Duodenal mucosa (tissue), 2 donors: Measurements from ENCODE around the gene ITIH4.
A peak's percentile ranks its signal among the peaks of the same experiment; 100 is the strongest.

Experiments
- H3K27ac ChIP-seq: one replicate; pipeline ENCODE4 v1.7.0; 2013; ENCODE audit warnings: low read depth, low read length
- H3K27me3 ChIP-seq, 2 donors: one replicate each; pipeline ENCODE4 v1.7.0; 2013; ENCODE audit warnings: low read length in 2 of 2, control low read depth in 1 of 2; ENCODE audit not compliant: insufficient read depth in 2 of 2, control insufficient read depth in 1 of 2
- H3K36me3 ChIP-seq, 2 donors: one replicate each; pipeline ENCODE4 v1.7.0; 2013; ENCODE audit warnings: low read length in 2 of 2, control low read depth in 1 of 2; ENCODE audit not compliant: insufficient read depth in 2 of 2, control insufficient read depth in 1 of 2
- H3K4me1 ChIP-seq, 2 donors: one replicate each; pipeline ENCODE4 v1.7.0; 2013; ENCODE audit warnings: low read length in 2 of 2, control low read depth in 1 of 2; ENCODE audit not compliant: insufficient read depth in 2 of 2, control insufficient read depth in 1 of 2
- H3K4me3 ChIP-seq, 2 donors: one replicate each; pipeline ENCODE4 v1.7.0; 2013; ENCODE audit warnings: low read length in 2 of 2, low read depth in 1 of 2
- H3K9ac ChIP-seq, 2 donors: one replicate each; pipeline ENCODE4 v1.7.0; 2013; ENCODE audit warnings: low read length in 2 of 2, low read depth in 1 of 2
- H3K9me3 ChIP-seq, 2 donors: one replicate each; pipeline ENCODE4 v1.7.0; 2013; ENCODE audit warnings: low read length in 2 of 2, control low read depth in 1 of 2; ENCODE audit not compliant: control insufficient read depth in 1 of 2

The ITIH4 gene

DNA sequence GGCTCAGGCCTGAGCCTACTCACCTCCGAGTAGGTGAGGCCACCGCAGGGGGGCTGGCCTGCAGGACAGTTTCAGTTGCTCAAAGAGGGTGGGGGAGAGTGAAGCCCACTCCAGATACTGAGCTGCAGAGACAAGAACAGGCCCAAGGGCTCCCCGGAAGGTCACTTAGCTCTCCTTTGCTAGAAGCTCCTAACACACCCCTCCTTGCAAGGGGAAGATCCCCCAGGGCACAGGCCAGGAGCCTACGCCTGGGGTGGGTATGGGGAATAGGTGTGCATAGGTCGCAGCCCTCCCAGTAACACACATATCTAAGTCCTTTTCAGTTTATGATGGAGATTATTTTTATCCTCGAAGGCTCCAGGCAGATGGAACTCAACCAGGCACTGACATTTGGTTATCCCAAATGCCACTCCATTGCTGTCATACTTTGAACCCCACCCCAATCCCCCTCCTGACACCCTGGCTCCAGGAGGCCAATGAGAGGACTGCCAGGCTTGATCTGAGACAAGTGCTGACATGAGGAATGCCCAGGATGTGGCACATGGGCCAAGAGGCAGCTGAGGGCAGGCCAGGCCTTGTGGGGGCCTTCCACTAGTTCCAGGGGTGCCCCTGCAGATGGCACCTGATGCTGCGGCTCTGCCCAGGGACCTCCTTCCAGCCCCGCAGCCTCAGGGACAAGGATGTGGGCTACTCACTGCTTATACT, 5.4 kb upstream of the ITIH4 start:
- H3K9me3 ChIP-seq = no peaks in the 10 kb centered on the region
- no peak overlapping the region for H3K9ac ChIP-seq
- H3K27me3 ChIP-seq = no peaks in the 10 kb centered on the region
- peaks cover 0 to 7% of the 10 kb centered on the region in 2 donors for H3K4me1 ChIP-seq
- H3K36me3 ChIP-seq = peaks cover 0 to 9% of the 10 kb centered on the region in 2 donors
- H3K4me3 ChIP-seq = no peak overlapping the region
- no peak overlapping the region for H3K27ac ChIP-seq

DNA sequence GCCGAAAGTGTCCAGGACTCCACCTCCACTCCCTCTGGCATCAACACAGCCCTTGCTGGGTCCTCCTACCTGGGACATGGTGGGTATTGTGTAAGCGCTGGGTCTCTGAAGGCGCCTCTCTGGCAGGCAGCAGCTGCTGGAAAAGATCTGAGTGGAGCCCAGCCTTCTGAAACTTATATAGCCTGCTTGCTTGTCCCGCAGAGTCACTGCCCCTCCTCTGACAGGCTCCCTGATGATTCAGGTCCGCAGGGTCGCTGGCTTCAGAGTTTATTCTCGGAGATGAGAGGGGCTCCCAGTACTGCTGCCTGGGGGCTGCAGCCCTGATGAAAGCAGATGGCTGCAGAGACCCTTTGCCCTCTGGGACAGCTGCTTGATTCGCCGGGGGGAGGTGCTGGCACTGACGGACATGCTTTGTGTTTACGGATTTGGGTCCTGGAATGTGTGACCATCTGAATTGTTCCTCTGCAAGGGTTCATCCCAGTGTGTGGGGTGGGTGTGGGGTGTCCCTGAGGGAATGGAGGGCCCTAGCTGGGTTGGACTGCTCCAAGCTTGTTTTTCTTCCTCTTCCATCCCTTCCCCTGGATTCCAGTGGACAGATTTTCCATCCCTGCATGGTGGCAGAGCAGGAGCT, 4.5 kb upstream of the ITIH4 start, which contains the start of gene MUSTN1:
Gene MUSTN1, minus strand, starts transcription at position 149 of the 631 bp plus-strand sequence. Its CDS starts 71 bp downstream, at position 78.
- H3K27me3 ChIP-seq = no peaks in the 10 kb centered on the region
- H3K27ac ChIP-seq = no peak within 1 kb of the TSS
- H3K9ac ChIP-seq = no peak within 1 kb of the TSS
- H3K36me3 ChIP-seq = peaks cover 0 to 3% of the 10 kb centered on the region in 2 donors
- H3K4me3 ChIP-seq = no peak within 1 kb of the TSS
- H3K9me3 ChIP-seq = no peaks in the 10 kb centered on the region
- H3K4me1 ChIP-seq = peaks cover 0 to 7% of the 10 kb centered on the region in 2 donors

DNA sequence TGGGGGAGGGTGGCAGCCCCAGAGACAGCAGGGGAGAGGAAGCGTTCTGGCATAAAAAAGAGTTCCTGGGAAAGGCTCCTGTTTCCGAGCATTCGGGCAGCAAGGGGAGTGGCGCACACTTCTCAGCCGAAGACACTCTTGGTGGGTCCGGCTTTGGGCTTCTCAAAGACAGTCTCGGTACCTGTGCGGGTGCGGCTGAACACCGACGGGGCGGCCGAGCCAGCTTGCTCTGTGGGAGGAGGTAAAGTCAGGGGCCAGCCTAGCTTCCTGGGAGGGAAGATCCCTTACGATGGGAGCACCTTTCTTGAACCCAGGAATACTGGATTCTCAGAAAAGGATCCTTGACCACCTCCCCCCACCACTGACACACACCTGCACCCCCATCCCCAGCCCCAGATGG, 2.7 kb upstream of the ITIH4 start:
- Histone ChIP-seq H3K4me1 (peaks cover 0 to 7% of the 10 kb centered on the region in 2 donors), H3K27me3 (no peaks in the 10 kb centered on the region), H3K9me3 (no peaks in the 10 kb centered on the region), H3K9ac (no peak overlapping the region), H3K4me3 (no peak overlapping the region), H3K36me3 (peaks cover 0 to 3% of the 10 kb centered on the region in 2 donors), H3K27ac (no peak overlapping the region)

DNA sequence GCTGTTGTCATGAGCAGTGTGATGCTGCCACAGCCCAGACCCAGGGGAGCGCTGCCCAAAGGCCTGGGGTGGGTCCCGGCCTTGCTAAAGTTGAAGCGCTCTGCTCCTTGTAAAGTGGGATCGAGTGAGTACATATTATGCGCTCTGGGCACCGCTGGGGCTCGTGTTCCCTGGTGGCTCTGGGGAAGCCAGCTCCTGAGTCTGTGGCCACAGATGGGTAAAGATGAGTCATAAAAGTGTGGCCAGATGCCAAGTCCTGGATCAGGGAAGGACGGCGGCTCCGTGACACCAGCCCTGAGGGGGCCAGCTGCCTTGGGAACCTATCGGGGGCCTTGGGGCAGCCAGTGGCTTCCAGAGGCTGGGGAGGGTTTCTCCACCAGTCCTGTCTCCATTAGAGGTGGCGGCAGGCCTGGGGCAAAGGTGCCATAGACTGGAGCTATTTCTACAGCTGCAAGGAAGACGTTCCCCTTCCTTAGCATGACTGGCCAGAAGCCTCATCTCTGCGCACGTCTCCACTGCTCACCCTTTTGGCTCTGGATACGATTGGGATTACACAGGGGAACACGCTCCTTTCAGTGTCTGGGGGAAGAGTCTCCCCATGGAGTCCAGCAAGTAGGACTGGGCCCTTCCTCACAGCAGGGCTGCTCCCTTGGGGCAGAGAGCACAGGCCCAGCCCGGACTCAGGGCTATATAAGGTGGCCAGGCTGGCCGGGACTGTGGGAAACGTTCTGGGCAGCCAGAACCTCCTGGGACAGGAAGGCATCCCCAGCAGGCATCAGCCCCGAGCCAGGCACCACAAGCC, 1.2 kb upstream of the ITIH4 start:
- H3K9me3 ChIP-seq = no peaks in the 10 kb centered on the region
- no peak overlapping the region for H3K9ac ChIP-seq
- peaks cover 0 to 7% of the 10 kb centered on the region in 2 donors for H3K4me1 ChIP-seq
- no peaks in the 10 kb centered on the region for H3K27me3 ChIP-seq
- no peak overlapping the region for H3K27ac ChIP-seq
- peaks cover 0 to 3% of the 10 kb centered on the region in 2 donors for H3K36me3 ChIP-seq
- H3K4me3 ChIP-seq = no peak overlapping the region

DNA sequence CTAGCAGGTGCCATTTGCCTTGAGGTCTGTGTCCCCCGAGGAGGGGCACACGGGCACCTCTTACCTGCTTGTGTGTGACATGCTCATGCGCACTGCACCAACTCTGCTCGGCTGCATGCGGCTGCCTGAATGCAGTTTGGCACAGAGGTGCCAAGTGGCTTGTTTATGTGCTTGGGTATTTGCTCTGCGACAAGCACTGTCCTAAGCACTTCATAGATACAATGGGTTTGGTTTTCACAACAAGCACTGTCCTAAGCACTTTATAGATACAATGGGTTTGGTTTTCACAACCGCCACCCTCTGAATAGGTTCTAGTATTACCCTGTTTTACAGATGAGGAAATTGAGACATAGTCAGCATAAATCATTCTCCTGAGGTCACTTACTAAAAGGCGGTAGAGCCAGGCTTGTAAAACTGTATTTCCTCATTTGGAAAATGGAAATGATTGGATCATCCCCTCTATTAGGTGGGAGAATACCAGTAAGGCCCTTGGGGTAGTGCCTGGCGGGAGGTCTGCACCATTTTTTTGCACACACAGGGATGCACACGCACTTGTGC, 487 bp downstream of the ITIH4 start:
- H3K27me3 ChIP-seq = no peaks in the 10 kb centered on the region
- no peak overlapping the region for H3K27ac ChIP-seq
- H3K4me1 ChIP-seq = peaks cover 0 to 7% of the 10 kb centered on the region in 2 donors
- no peak overlapping the region for H3K4me3 ChIP-seq
- no peaks in the 10 kb centered on the region for H3K9me3 ChIP-seq
- no peaks in the 10 kb centered on the region for H3K36me3 ChIP-seq
- H3K9ac ChIP-seq = no peak overlapping the region

DNA sequence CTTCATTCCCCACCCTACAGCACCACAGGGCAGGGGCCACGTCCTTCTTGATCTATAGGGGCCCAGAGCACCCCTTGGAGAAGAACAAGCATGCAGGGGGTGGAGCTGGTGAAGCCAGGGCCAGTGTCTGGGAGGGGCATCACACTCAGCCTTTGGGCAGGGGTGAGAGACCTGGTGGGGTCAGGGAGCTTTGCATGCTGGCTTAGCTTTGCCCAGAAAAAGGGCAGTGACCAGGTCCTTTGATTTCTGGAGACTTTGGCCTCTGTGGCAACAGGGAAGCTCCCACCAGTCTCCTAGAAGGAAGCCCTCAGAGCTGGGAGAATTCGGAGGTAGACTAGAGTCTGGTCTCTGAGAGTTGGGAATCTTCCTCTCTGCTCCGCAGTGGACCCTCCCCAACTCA, 990 bp downstream of the ITIH4 start:
- H3K9ac ChIP-seq = no peak overlapping the region
- H3K27me3 ChIP-seq = no peaks in the 10 kb centered on the region
- H3K4me3 ChIP-seq = no peak overlapping the region
- no peak overlapping the region for H3K27ac ChIP-seq
- no peaks in the 10 kb centered on the region for H3K9me3 ChIP-seq
- H3K4me1 ChIP-seq = peaks cover 0 to 7% of the 10 kb centered on the region in 2 donors
- no peaks in the 10 kb centered on the region for H3K36me3 ChIP-seq

DNA sequence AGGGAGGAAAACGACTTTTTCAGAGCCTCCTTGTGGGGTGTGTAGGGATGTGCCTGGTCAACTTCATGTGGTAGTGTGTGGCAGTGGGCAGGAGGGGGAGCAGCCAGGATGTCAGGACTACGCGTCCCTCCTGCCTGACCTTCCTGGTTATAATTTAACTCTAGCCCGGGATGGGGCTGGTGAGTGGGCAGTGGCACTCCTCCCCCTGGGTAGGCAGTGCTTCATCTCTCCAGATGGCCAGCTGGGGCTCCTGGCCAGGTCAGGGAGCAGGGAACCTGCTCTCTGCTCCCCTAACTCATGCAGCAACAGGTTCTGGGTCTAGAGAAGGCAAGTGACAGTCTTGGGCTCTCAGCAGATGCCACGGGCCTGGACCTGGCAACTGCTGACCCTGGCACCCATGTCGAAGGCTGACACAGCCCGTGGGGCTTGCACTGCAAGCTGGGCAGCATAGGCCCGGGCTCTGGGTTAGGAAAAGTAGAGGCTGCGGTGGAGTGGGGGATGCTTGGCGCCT, 2.6 kb downstream of the ITIH4 start:
- no peak overlapping the region for H3K9ac ChIP-seq
- no peak overlapping the region for H3K27ac ChIP-seq
- no peak overlapping the region for H3K4me3 ChIP-seq
- H3K4me1 ChIP-seq = peaks cover 0 to 7% of the 10 kb centered on the region in 2 donors
- H3K27me3 ChIP-seq = no peaks in the 10 kb centered on the region
- no peaks in the 10 kb centered on the region for H3K9me3 ChIP-seq
- no peaks in the 10 kb centered on the region for H3K36me3 ChIP-seq

DNA sequence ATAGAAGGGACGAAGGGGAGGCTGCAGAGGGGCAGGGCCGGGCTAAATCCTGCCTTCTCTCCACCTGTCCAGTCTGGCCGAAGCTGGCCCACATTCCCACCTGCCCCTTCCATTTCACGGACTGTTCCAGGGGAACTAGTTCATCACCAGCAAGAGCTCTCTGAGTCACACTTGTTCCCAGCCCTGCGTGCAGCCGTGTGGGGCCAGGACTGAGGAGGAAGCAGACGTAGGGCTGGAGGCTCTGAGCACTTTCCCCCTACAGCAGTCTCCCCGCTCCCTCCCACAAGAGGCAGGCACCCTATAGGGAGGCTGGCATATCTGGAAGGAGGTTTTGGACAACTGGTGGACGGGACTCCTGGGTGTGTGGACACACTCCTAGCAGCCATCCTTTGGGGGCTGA, 3.0 kb downstream of the ITIH4 start:
- no peaks in the 10 kb centered on the region for H3K27me3 ChIP-seq
- no peak overlapping the region for H3K4me3 ChIP-seq
- no peak overlapping the region for H3K9ac ChIP-seq
- peaks cover 0 to 7% of the 10 kb centered on the region in 2 donors for H3K4me1 ChIP-seq
- no peaks in the 10 kb centered on the region for H3K36me3 ChIP-seq
- peak overlapping the region; percentile 18 for H3K27ac ChIP-seq
- no peaks in the 10 kb centered on the region for H3K9me3 ChIP-seq

DNA sequence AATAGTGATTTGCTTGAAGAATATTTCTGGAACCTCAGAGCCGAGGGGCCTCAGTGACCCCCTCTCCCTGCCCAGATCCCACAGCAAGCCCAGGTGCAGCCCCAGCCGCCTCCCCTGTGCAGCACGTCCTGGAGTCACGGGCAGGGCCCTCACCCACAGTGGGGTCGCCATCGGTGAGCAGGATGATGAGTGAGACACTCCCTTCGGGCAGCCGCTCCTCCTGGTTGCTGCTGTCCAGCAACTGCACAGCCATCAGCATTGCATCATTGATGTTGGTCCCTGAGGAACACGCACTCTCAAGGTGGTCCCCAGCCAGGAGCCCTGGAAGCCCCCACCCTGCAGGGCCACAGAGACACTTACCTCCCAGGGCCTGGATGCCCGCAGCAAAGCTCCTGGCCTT, 6.4 kb downstream of the ITIH4 start:
- Histone ChIP-seq H3K9ac (no peak overlapping the region), H3K36me3 (no peaks in the 10 kb centered on the region), H3K27ac (no peak overlapping the region), H3K4me3 (no peak overlapping the region), H3K27me3 (no peaks in the 10 kb centered on the region), H3K9me3 (no peaks in the 10 kb centered on the region), H3K4me1 (no peaks in the 10 kb centered on the region)
